DND-41 (cell line): Measurements from ENCODE around the gene CARD9.

Experiments
- ATAC-seq: fragments of 200-7000 bp; cut with Tn5 transposase; 3 replicates; pipeline ENCODE4 v1.9.1; 2021; ENCODE audit warnings: low read depth; ENCODE audit not compliant: insufficient read depth
- DNase-seq: peaks from one replicate; pipeline ENCODE4 v3.0.0-alpha.2; 2020
- H2AFZ ChIP-seq: 2 replicates; pipeline ENCODE4 v1.6.0; 2012; ENCODE audit warnings: low read depth, low read length
- H3K27ac ChIP-seq: 2 replicates; pipeline ENCODE4 v1.5.1; 2012; ENCODE audit warnings: low read length, inconsistent platforms
- H3K27me3 ChIP-seq: fragments of 200-600 bp; sonication (generic); 2 replicates; pipeline ENCODE4 v1.6.0; 2012; ENCODE audit warnings: low read length, mild to moderate bottlenecking, inconsistent platforms; ENCODE audit not compliant: insufficient read depth, poor library complexity
- H3K36me3 ChIP-seq: 2 replicates; pipeline ENCODE4 v1.5.1; 2012; ENCODE audit warnings: low read length, inconsistent platforms; ENCODE audit not compliant: insufficient read depth
- H3K4me1 ChIP-seq: 2 replicates; pipeline ENCODE4 v1.5.1; 2012; ENCODE audit warnings: mild to moderate bottlenecking, low read length; ENCODE audit not compliant: insufficient read depth
- H3K4me2 ChIP-seq: 2 replicates; pipeline ENCODE4 v1.6.0; 2012; ENCODE audit warnings: mild to moderate bottlenecking, moderate library complexity, low read length, inconsistent platforms; ENCODE audit not compliant: insufficient read depth
- H3K4me3 ChIP-seq, 2 experiments: fragments of 200-600 bp in 1 of 2; shearing (Covaris generic) in 1 of 2; 2 replicates each; pipeline ENCODE4 v1.5.1; 2012 to 2016; ENCODE audit warnings: inconsistent platforms in 2 of 2, low read length in 2 of 2, mild to moderate bottlenecking in 2 of 2, low read depth in 1 of 2, moderate library complexity in 1 of 2
- H3K79me2 ChIP-seq: 2 replicates; pipeline ENCODE4 v1.6.0; 2012; ENCODE audit warnings: low read length, inconsistent platforms; ENCODE audit not compliant: insufficient read depth
- H3K9ac ChIP-seq: 2 replicates; pipeline ENCODE4 v1.6.0; 2012; ENCODE audit warnings: low read depth, mild to moderate bottlenecking, inconsistent platforms, low read length, moderate library complexity
- H3K9me3 ChIP-seq: 2 replicates; pipeline ENCODE4 v1.5.1; 2012; ENCODE audit warnings: low read length, moderate library complexity, mild to moderate bottlenecking, inconsistent platforms; ENCODE audit not compliant: insufficient read depth, severe bottlenecking
- H4K20me1 ChIP-seq: 2 replicates; pipeline ENCODE4 v1.6.0; 2012; ENCODE audit warnings: low read length; ENCODE audit not compliant: insufficient read depth
- CTCF ChIP-seq: IDR thresholded peaks from 2 replicates; pipeline ENCODE4 v1.5.1; 2012; ENCODE audit warnings: borderline replicate concordance, low read length, moderate library complexity, mild to moderate bottlenecking; ENCODE audit not compliant: poor library complexity, severe bottlenecking; ENCODE audit errors: extremely low read depth
- EZH2 ChIP-seq: IDR thresholded peaks from 3 replicates; pipeline ENCODE4 v1.6.1; 2012; ENCODE audit warnings: borderline replicate concordance, low read depth, mild to moderate bottlenecking, moderate library complexity, low read length, inconsistent platforms; ENCODE audit not compliant: severe bottlenecking

The CARD9 gene

GRCh38 chr9:136359774-136360718, 13.4 kb downstream of the CARD9 start:
- Histone ChIP-seq H2AFZ (no peak overlapping the region), H3K9me3 (no peaks in the 10 kb centered on the region), H3K4me3 (no peak overlapping the region), H3K79me2 (peaks cover 17% of the 10 kb centered on the region), H3K36me3 (peaks cover 13% of the 10 kb centered on the region), H3K9ac (no peak overlapping the region), H3K27ac (no peak overlapping the region), H3K27me3 (no peaks in the 10 kb centered on the region), H4K20me1 (peaks cover 23% of the 10 kb centered on the region), H3K4me2 (no peak overlapping the region), H3K4me1 (peaks cover 20% of the 10 kb centered on the region)
- ATAC-seq (no peak), DNase-seq (no peak)
- no peak for TF ChIP-seq EZH2
- TF ChIP-seq CTCF = no peak

- Histone ChIP-seq H3K27ac (no peak overlapping the region), H2AFZ (no peak overlapping the region), H3K9me3 (no peaks in the 10 kb centered on the region), H3K27me3 (no peaks in the 10 kb centered on the region), H4K20me1 (peaks cover 11% of the 10 kb centered on the region), H3K79me2 (peaks cover 6% of the 10 kb centered on the region), H3K9ac (no peak overlapping the region), H3K4me2 (no peak overlapping the region), H3K4me3 (no peak overlapping the region), H3K4me1 (peaks cover 8% of the 10 kb centered on the region), H3K36me3 (peaks cover 2% of the 10 kb centered on the region; the same call in 1 of the 2 replicates)
- no peak for TF ChIP-seq EZH2
- no peak for TF ChIP-seq CTCF
- ATAC-seq = no peak
- no peak for DNase-seq
These were observed 14.6 kb downstream of the CARD9 start for GRCh38 chr9:136358888-136359287.

- no peak for DNase-seq
- no peak overlapping the region for H3K27ac ChIP-seq
- H3K79me2 ChIP-seq = peaks cover 3% of the 10 kb centered on the region; the same call in 1 of the 2 replicates
- no peak for ATAC-seq
- no peak overlapping the region for H2AFZ ChIP-seq
- peaks cover 5% of the 10 kb centered on the region for H3K4me1 ChIP-seq
- no peaks in the 10 kb centered on the region for H3K27me3 ChIP-seq
- no peak overlapping the region for H3K4me3 ChIP-seq
- peaks cover 9% of the 10 kb centered on the region for H4K20me1 ChIP-seq
- TF ChIP-seq EZH2 = no peak
- TF ChIP-seq CTCF = no peak
- no peak overlapping the region for H3K9ac ChIP-seq
- no peaks in the 10 kb centered on the region for H3K9me3 ChIP-seq
- no peak overlapping the region for H3K4me2 ChIP-seq
- no peaks in the 10 kb centered on the region for H3K36me3 ChIP-seq
These were observed 15.5 kb downstream of the CARD9 start for GRCh38 chr9:136358016-136358415.
